ENCODE measurements around the gene CRACDL.

Gene CRACDL

DNA sequence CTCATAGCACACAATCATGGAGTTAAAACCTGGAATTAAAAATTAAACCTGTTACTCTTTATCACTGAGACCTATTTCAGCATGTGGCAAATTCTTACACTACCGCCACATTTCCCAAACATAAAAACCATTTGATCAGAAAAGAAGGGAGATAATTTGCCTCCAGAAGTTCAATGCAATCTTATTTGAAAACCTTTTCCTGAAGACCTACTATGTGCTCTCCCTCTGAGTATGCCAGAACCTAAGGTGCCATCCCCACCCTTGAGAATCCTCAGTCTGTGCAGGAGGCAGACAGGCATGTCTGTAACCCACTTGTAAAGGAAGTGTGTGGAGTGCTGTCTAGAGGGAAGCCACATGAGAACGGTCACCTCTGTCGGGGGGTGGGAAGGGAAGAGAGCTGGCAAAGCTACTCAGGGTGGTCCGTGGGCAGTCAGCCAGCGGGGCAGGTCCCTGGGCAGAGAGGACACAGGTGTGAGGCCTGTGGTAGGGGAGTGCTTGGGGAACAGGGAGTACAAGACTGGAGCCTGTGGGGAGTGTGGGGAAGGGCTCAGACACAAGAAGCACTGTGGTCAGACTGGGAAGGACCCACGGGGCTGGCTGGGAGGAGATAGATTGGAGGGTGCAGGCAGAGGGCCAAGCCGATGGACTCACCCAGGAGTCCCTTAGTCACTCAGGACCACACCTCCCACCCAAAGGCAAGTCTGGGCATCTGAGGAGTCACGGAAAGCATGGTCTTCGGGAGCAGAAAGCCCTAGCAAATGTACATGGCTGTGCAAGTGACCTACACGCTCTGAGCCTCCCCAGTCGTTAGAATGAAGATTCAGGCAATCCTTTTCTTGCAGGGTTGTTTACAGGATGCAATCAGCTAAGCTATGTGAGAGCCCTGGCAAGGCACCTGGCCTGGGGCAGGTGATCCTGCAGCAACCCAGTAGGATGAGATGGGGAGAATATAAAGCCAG lies 22.8 kb downstream of the CRACDL start:
- no peak overlapping the region for H3K27ac ChIP-seq (ENCODE audit: low read depth, low read length)
- H3K27me3 ChIP-seq (ENCODE audit: control insufficient read depth in 1 of 2, insufficient read depth in 2 of 2, low read length in 2 of 2) = no peaks in the 10 kb centered on the region
- no peaks in the 10 kb centered on the region for H3K36me3 ChIP-seq (ENCODE audit: control insufficient read depth in 1 of 2, insufficient read depth in 2 of 2, low read length in 2 of 2)
- no peak overlapping the region for H3K9ac ChIP-seq (ENCODE audit: low read depth in 1 of 2, low read length in 2 of 2)
- H3K4me1 ChIP-seq (ENCODE audit: control insufficient read depth in 1 of 2, insufficient read depth in 2 of 2, low read length in 2 of 2) = peaks cover 0 to 11% of the 10 kb centered on the region in 2 donors
- no peaks in the 10 kb centered on the region for H3K9me3 ChIP-seq (ENCODE audit: control insufficient read depth in 1 of 2, low read length in 2 of 2)
- no peak overlapping the region for H3K4me3 ChIP-seq (ENCODE audit: low read depth in 1 of 2, low read length in 2 of 2)

DNA sequence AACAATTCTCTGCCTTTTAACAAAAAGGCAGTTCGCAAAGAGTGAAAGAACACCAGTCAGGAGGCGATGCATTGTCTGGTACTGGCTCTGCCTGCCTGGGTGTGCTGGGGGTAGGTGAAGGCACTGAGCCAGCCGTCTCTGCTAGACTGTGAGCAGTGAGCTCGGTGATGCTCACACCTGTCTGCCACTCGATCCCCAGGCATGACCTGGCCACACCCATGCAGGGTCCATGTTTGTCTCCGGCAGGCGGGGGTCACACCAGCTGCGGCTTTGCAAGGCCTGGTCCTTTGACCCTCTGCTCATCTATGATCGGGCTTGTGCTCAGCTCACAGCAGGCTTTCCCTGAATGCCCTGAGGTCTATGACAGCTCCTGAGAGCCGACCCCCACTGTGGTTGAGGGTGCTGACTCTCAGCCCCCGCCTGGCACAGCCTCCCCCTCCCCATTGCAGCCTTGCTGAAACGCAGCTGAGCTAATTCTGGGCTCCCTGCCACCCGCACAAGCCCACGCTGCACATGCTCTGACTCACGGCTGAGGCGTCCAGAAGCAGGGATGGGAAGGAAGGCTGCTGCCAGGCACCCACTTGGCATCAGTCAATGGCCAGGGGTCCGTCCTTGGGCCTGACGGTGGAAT lies 23.7 kb downstream of the CRACDL start:
- H3K27me3 ChIP-seq (ENCODE audit: control insufficient read depth in 1 of 2, insufficient read depth in 2 of 2, low read length in 2 of 2) = no peaks in the 10 kb centered on the region
- peaks cover 0 to 11% of the 10 kb centered on the region in 2 donors for H3K4me1 ChIP-seq (ENCODE audit: control insufficient read depth in 1 of 2, insufficient read depth in 2 of 2, low read length in 2 of 2)
- no peaks in the 10 kb centered on the region for H3K36me3 ChIP-seq (ENCODE audit: control insufficient read depth in 1 of 2, insufficient read depth in 2 of 2, low read length in 2 of 2)
- H3K4me3 ChIP-seq (ENCODE audit: low read depth in 1 of 2, low read length in 2 of 2) = no peak overlapping the region
- no peak overlapping the region for H3K27ac ChIP-seq (ENCODE audit: low read depth, low read length)
- no peak overlapping the region for H3K9ac ChIP-seq (ENCODE audit: low read depth in 1 of 2, low read length in 2 of 2)
- no peaks in the 10 kb centered on the region for H3K9me3 ChIP-seq (ENCODE audit: control insufficient read depth in 1 of 2, low read length in 2 of 2)

DNA sequence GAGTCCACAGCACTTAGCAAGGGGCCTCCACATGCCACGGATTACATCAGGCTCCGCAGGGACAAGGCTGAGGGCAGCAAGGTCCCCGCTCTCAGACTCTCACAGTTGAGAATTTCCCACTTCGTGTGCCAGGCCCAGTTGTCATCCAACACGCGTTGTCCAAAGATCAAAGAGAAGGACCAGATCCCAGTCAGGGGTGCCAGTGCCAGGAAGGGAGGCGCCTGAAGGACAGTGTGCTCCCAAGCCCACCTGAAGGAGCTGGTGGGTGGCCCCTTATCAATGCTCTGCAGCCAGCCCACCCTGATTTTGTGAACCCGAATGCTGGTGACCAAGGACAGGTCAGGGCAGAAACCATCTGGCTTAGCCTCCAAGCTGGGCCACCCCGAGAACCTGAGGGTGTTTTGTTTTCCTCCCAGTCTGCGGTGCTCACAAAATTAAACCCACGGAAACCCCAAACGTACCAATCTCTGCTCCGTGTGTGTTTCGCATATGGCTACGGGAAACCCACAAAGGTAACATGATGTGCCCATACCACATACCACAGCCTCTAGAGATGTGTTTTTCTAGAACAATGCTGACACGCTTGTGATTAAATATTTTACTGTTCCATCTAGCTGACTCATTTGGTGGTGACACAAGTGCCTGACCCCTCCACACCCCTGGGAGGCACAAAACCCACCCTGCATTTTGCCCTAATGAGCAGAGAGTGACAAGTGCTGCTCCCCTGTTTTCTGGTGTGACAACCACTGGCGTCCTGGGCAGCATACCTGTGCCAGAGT lies 24.5 kb downstream of the CRACDL start:
- H3K4me3 ChIP-seq (ENCODE audit: low read depth in 1 of 2, low read length in 2 of 2) = no peak overlapping the region
- no peaks in the 10 kb centered on the region for H3K36me3 ChIP-seq (ENCODE audit: control insufficient read depth in 1 of 2, insufficient read depth in 2 of 2, low read length in 2 of 2)
- H3K27ac ChIP-seq (ENCODE audit: low read depth, low read length) = no peak overlapping the region
- no peak overlapping the region for H3K9ac ChIP-seq (ENCODE audit: low read depth in 1 of 2, low read length in 2 of 2)
- no peaks in the 10 kb centered on the region for H3K9me3 ChIP-seq (ENCODE audit: control insufficient read depth in 1 of 2, low read length in 2 of 2)
- no peaks in the 10 kb centered on the region for H3K27me3 ChIP-seq (ENCODE audit: control insufficient read depth in 1 of 2, insufficient read depth in 2 of 2, low read length in 2 of 2)
- H3K4me1 ChIP-seq (ENCODE audit: control insufficient read depth in 1 of 2, insufficient read depth in 2 of 2, low read length in 2 of 2) = peaks cover 0 to 11% of the 10 kb centered on the region in 2 donors

DNA sequence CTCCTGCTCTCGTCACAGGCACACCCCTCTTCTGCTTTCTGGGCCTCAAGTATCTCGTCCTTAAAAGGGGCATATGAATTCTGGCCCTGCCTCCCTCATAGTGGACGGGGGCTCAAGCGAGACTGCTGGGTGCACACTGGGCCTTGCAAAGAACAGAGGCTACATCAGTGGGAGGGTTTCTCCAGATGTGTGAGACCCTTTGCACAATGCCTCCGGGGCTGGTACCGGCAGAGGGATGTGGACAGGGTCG lies 25.0 kb downstream of the CRACDL start:
- no peak overlapping the region for H3K4me3 ChIP-seq (ENCODE audit: low read depth in 1 of 2, low read length in 2 of 2)
- no peak overlapping the region for H3K27ac ChIP-seq (ENCODE audit: low read depth, low read length)
- peaks cover 0 to 11% of the 10 kb centered on the region in 2 donors for H3K4me1 ChIP-seq (ENCODE audit: control insufficient read depth in 1 of 2, insufficient read depth in 2 of 2, low read length in 2 of 2)
- H3K9ac ChIP-seq (ENCODE audit: low read depth in 1 of 2, low read length in 2 of 2) = no peak overlapping the region
- H3K36me3 ChIP-seq (ENCODE audit: control insufficient read depth in 1 of 2, insufficient read depth in 2 of 2, low read length in 2 of 2) = no peaks in the 10 kb centered on the region
- H3K27me3 ChIP-seq (ENCODE audit: control insufficient read depth in 1 of 2, insufficient read depth in 2 of 2, low read length in 2 of 2) = no peaks in the 10 kb centered on the region
- no peaks in the 10 kb centered on the region for H3K9me3 ChIP-seq (ENCODE audit: control insufficient read depth in 1 of 2, low read length in 2 of 2)

DNA sequence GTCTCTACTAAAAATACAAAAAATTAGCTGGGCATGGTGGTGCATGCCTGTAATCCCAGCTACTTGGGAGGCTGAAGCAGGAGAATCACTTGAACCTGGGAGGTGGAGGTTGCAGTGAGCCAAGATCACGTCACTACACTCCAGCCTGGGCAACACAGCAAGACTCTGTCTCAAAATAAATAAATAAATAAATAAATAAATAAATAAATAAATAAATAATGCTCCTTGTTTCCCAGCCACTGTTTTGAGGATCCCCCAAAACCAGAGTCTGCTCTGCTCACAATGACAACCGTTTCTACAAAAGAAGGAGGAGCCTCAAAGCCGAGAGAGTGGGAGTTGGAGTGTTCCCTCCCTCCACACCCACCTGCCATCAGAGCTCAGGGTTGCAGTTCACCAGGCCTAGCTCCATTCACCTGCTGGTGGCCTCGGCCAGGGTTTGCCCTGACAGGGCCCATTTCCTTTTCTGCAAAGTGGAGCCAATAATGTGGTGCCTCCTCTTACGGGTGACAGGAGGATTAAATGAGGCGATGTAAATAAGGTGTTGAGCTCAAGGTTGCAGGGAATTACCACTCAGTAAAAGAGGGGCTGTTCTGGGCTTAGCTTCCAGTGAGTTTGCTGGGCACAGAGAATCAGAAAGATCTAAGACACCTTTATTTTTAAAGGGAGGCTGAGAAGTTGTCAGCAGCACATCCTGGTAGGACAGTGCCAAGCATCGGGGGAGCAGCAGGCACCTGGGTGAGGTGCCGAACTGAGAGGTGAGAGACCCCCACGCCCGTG lies 25.5 kb downstream of the CRACDL start:
- H3K4me3 ChIP-seq (ENCODE audit: low read depth in 1 of 2, low read length in 2 of 2) = no peak overlapping the region
- no peaks in the 10 kb centered on the region for H3K27me3 ChIP-seq (ENCODE audit: control insufficient read depth in 1 of 2, insufficient read depth in 2 of 2, low read length in 2 of 2)
- H3K27ac ChIP-seq (ENCODE audit: low read depth, low read length) = no peak overlapping the region
- H3K9me3 ChIP-seq (ENCODE audit: control insufficient read depth in 1 of 2, low read length in 2 of 2) = no peaks in the 10 kb centered on the region
- H3K4me1 ChIP-seq (ENCODE audit: control insufficient read depth in 1 of 2, insufficient read depth in 2 of 2, low read length in 2 of 2) = peaks cover 0 to 11% of the 10 kb centered on the region in 2 donors
- no peaks in the 10 kb centered on the region for H3K36me3 ChIP-seq (ENCODE audit: control insufficient read depth in 1 of 2, insufficient read depth in 2 of 2, low read length in 2 of 2)
- H3K9ac ChIP-seq (ENCODE audit: low read depth in 1 of 2, low read length in 2 of 2) = no peak overlapping the region

DNA sequence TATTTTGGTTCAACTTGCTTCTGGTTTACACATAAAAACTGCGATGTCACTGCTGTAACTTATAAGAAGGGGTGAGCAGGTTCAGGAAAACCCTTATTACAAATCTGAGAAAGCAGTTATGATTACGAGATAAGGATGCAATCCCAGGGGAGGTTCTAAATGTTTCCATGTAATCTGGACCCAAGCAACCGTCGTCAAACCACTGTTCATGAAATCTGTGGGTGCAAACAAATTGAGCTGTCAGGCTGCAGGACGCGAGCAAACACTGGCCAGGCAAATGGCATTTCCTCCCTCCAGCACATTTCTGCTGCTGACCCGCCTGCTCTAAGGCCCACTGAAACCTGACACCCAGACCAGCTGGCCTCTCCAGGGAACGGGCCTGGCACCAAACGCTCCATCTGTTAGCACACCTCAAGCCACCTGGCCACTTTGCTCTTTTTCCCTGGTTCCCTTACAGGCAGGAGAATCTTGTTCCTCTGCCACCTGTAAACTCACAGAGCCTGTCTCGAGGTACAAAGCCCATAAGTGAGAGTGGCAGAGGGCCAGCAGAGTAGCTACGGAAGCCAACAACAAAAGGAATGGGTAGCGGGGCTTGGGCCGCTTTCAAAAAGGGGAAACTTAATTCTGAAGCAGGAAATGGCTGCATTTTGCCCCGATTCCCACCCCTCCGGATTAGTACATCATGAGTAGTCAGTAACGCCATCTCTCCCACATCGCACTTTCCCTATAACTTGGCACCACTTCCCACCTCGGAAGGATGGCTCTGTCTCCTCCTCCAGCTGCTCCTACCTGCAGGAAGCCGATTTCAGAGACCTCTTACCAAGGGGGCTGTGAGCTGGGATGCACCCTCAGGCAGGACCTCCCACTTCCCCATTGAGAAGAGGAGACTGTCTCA lies 26.5 kb downstream of the CRACDL start:
- no peak overlapping the region for H3K9ac ChIP-seq (ENCODE audit: low read depth in 1 of 2, low read length in 2 of 2)
- no peaks in the 10 kb centered on the region for H3K27me3 ChIP-seq (ENCODE audit: control insufficient read depth in 1 of 2, insufficient read depth in 2 of 2, low read length in 2 of 2)
- H3K4me1 ChIP-seq (ENCODE audit: control insufficient read depth in 1 of 2, insufficient read depth in 2 of 2, low read length in 2 of 2) = peaks cover 0 to 11% of the 10 kb centered on the region in 2 donors
- no peak overlapping the region for H3K27ac ChIP-seq (ENCODE audit: low read depth, low read length)
- no peaks in the 10 kb centered on the region for H3K36me3 ChIP-seq (ENCODE audit: control insufficient read depth in 1 of 2, insufficient read depth in 2 of 2, low read length in 2 of 2)
- no peak overlapping the region for H3K4me3 ChIP-seq (ENCODE audit: low read depth in 1 of 2, low read length in 2 of 2)
- no peaks in the 10 kb centered on the region for H3K9me3 ChIP-seq (ENCODE audit: control insufficient read depth in 1 of 2, low read length in 2 of 2)

DNA sequence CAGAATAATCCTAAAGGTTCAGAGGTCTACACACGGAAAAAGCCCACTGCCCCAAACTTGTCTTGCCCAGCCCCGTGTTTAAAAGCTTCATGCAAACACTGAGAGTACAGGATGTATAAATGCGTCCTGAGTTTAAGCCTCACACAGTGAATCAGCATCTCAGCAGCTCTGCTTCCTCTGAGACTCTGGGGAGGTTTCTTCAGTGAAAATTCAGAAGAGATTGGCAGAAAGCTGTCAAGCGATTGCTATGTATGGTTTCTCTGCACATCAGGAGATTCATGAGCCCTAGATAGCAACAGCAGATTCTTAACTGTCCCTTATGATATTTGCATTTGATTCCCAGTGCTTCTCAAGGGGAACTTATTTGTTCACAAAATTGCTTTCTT lies 27.1 kb downstream of the CRACDL start:
- H3K9ac ChIP-seq (ENCODE audit: low read depth in 1 of 2, low read length in 2 of 2) = no peak overlapping the region
- no peaks in the 10 kb centered on the region for H3K36me3 ChIP-seq (ENCODE audit: control insufficient read depth in 1 of 2, insufficient read depth in 2 of 2, low read length in 2 of 2)
- no peak overlapping the region for H3K4me3 ChIP-seq (ENCODE audit: low read depth in 1 of 2, low read length in 2 of 2)
- H3K27ac ChIP-seq (ENCODE audit: low read depth, low read length) = no peak overlapping the region
- no peaks in the 10 kb centered on the region for H3K27me3 ChIP-seq (ENCODE audit: control insufficient read depth in 1 of 2, insufficient read depth in 2 of 2, low read length in 2 of 2)
- no peaks in the 10 kb centered on the region for H3K9me3 ChIP-seq (ENCODE audit: control insufficient read depth in 1 of 2, low read length in 2 of 2)
- H3K4me1 ChIP-seq (ENCODE audit: control insufficient read depth in 1 of 2, insufficient read depth in 2 of 2, low read length in 2 of 2) = peaks cover 0 to 11% of the 10 kb centered on the region in 2 donors

DNA sequence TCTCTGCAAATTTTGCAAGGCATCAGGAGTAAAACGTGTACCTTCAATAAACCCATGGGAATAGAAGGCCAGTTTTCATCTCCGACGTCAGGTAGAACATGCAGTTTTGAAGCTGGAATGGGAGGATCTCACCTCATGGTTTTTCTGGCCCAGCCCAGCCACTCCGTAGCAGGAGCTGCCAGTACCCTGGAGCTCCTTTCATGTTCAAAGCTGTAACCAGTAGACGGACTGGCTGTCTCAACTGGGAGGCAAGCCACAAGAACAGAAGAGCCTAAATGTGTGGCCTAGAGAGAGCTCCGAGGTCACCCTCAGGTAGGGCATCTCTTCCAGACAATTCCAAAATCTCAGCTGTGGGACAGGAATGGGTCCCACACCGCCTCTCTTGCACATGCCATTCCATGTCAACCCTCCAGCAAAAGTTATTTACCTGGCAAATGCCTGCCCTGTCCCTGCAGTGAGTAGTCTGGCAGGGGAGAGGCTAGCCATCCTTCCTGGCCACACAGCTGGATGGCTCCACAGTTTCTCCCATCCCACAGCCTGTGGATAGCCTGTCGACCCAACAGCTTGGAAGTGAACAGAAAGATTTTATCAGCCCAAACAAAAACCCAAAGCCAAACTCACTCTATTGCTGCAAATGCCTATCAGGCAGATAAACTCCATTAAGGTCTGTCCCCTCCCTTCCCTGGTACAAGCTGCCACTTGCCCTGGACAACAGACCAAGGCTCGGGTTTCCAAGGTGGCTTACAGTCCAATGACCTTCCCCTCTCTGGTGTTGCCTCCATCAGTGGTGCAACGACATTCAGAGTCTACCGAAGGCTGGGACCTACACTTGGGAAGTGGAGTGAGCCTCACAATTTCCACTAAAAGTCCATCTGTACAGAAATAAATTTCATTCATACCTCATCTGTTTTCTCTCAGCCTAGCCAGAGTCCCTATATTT lies 27.8 kb downstream of the CRACDL start:
- Histone ChIP-seq H3K9me3 (ENCODE audit: control insufficient read depth in 1 of 2, low read length in 2 of 2) (no peaks in the 10 kb centered on the region), H3K9ac (ENCODE audit: low read depth in 1 of 2, low read length in 2 of 2) (no peak overlapping the region), H3K4me1 (ENCODE audit: control insufficient read depth in 1 of 2, insufficient read depth in 2 of 2, low read length in 2 of 2) (peaks cover 0 to 11% of the 10 kb centered on the region in 2 donors), H3K4me3 (ENCODE audit: low read depth in 1 of 2, low read length in 2 of 2) (no peak overlapping the region), H3K27ac (ENCODE audit: low read depth, low read length) (no peak overlapping the region), H3K36me3 (ENCODE audit: control insufficient read depth in 1 of 2, insufficient read depth in 2 of 2, low read length in 2 of 2) (no peaks in the 10 kb centered on the region), H3K27me3 (ENCODE audit: control insufficient read depth in 1 of 2, insufficient read depth in 2 of 2, low read length in 2 of 2) (no peaks in the 10 kb centered on the region)
